HG03135 (cell line): Measurements from ENCODE around the gene KLHL33.

Source experiments
- ATAC-seq: cut with Tn5 transposase; IDR thresholded peaks from one replicate; pipeline ENCODE4 v1.9.1; 2021; ENCODE audit warnings: mild to moderate bottlenecking, moderate library complexity; ENCODE audit not compliant: unreplicated experiment

Gene KLHL33

GRCh38 chr14:20380681-20381080 is 55.3 kb downstream of the KLHL33 start:
- no peak for ATAC-seq

- ATAC-seq, result no peak
Observed at GRCh38 chr14:20379743-20380142, 56.2 kb downstream of the KLHL33 start.

GRCh38 chr14:20377171-20377570 is 58.8 kb downstream of the KLHL33 start:
- no peak for ATAC-seq

- no peak for ATAC-seq
Observed at GRCh38 chr14:20376071-20376588, 59.8 kb downstream of the KLHL33 start.
